Ramos (cell line): ENCODE results near the gene SENP3.
"Not testable (repeated sequence)": the region's sequence is repeated elsewhere in the genome, so short reads cannot be mapped to it uniquely, and the experiment has no call there.

Experiments used
- in situ Hi-C: fragments of 300-500 bp; cut with MboI; formaldehyde crosslinking; loops from one replicate; pipeline ENCODE4 v1.14.3; 2022; ENCODE audit warnings: low sequenced_read_pairs; ENCODE audit not compliant: unreplicated experiment

The SENP3 gene

DNA sequence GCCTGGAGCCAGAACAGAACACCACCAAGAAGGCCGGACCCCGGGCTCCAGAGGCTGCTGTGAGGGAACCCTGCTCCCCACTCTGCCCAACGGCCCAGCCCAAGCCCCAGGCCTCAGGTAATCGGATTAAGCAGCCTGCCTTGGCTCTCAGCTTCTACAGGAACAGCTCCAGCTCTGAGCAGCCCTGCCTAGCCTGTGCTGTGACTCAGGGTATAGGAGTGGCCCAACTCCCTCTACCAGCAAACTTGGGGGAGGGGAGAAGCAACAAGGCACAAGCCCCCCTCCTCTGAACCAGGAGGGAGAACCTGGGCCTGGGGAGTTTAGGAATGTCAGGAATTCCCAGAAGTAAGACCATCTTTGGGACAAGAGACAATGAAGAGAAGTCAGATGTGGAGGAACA is 29.0 kb downstream of the SENP3 start:
- in situ Hi-C loops: no loop called here

DNA sequence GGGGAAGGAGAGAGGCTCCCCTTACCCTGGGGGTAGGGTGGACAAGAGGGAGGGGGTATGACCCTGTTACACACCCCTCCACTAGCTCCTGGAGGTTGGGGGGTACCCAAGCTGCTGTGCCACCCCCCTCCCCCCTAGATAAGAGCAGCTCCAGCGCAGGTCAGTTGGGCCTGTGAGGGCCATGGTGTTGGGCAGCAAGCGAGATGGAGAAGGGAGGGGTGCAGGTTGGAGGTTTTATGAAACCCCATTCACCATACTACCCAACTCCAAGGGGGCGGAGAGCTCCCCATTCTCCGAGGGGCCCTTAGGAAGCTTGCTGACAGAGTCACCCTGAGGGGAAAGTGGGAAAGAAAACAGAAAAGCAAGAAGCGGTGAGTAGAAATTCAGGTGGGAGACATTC is 29.9 kb downstream of the SENP3 start:
- in situ Hi-C loops: no loop called here

DNA sequence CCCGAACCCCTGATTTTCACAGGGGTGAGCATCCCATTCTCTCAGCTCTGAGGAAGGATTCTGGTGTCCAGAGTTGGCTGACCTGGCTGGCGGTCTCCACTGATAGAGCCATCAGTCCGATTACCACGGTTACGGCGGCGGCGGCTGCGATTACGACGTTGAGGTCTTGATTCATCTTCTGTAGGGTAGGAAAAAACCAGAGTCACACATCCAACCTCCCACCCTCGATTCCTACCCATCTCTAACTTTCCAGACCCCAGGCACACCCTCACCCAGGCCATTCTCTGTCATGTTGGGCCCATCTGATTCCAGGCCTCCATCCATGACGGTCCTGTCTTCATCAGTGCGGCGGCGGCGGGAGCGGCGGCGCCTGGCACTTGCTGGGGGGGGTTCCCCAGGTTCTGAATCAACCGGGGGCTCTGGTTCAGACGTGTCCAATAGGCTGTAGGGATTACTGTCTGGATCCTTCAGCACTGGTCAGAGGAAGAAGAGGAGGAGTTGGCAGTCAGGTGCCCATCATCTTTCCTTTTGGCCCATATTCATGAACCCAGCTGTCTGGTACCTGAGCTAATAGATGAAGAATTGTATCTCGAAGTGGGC is 30.8 kb downstream of the SENP3 start:
- in situ Hi-C loops: no loop called here

DNA sequence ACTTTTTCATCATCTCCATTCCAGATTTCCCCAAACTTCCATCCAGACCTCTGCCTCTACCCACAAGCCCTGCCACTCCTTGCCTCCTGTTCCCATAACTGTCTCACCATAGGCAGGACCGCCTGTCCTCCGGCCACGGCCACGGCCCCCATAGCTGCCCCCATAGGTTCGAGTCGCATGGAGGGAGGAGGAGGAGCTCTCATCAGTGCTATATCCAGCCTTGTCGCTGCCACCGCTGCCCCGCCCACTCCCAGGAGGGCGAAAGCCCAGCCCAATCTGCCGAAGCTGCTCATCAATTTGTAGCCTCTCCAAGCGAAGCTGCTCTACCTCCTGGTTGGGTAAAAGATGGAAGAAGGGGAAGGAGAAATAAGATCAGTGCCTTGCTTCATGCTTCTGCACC is 31.6 kb downstream of the SENP3 start:
- in situ Hi-C loops: no loop called here

DNA sequence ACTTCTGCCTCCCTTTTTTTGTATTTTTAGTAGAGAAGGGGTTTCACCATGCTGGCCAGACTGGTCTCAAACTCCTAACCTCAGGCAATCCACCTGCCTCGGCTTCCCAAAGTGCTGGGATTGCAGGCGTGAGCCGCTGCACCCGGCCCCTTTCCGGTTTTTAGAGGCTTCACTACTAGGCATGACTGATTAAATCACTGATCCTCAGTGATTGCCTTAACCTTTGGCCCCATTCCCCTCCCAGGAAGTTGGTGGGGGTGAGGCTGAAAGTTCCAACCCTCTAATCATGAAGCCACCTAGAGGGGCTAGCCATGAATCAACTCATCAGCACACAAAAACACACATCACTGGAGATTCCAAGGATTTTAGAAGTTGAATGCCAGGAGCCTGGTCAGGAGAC is 35.8 kb downstream of the SENP3 start:
- in situ Hi-C loops: not testable (repeated sequence)

DNA sequence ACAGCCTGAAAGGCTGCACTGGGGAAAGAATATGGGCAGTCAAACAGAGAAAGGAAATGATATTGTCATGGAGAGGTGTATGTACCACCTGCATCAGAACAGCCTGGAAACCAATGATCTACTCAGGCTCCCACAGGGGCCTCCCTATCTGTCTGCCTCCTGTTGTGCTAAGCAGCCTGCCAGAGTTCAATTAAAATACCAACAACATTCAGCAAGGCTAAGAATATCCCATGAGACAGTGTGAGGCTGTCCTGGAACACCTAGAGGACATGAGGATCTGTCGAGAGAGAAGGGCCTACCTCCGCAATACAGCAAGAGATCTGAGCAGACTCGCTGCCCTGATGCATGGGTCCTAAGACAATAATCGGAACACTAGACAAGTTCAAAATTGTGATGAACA is 44.6 kb downstream of the SENP3 start:
- in situ Hi-C loops: no loop called here

DNA sequence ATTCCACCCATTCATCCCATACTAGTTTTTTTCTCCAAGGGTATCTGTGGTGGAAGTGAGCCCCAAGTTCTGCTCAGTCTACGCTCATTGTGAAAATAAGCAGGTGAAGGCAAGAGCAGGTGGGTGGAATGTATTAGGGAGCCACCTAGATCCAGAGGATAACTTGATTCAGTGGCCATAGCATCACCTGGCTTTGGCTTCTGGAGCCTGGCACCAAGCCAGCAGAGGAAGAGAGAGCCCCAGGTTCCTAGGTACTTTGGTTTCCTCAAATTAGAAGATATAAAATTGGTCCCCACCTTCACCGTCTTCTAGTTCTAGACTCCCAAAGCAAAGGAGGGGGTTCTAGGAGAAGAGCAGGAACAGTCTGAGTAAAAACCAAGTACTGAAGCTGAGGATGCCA is 48.9 kb downstream of the SENP3 start:
- in situ Hi-C loops: no loop called here

DNA sequence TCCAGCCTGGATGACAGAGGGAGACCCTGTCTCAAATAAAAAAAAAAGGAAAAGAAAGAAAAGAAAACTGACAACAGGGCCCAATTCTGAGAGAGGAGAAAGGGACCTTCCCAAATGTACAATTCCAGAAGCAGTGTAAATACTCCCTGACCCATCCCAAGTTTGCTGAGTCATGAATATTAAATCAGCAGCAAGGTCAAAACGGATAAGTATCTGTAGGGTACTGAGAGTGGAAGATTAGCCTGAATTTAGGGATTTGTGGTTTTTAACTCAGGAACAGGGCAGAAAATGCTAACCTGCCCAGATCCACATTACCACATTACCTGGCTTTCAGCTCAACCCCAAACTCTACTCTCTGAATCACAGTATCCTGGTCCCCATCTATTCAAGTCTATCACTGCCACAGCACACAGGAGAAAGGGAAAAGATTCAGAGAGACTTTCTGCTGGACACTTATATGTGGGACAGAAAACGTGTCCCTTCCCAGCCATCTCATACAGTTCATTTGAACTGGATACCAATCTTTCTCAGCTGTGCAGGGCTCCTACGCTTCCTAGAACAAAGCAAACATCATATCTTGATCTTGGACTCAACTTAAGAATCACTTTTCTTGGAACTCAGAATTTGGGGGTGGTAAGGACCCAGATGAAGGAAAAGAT is 50.0 kb downstream of the SENP3 start:
- in situ Hi-C loops: no loop called here

DNA sequence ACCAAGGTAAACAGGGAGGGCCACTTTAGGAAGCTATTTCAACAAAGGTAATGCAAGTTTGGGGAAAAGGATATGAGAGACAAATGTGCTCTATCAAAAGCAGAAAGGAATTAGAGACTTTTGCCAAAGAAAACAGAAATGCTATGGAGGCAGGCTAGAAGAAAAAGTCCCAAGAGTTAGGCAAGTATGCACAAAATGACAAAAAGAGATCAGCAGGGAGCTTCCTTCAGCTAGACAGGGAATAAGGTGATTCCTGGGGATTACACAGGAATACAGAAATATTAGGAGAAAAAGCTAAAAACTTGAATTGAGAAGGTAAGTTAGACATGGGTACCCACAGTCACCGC is 50.5 kb downstream of the SENP3 start:
- in situ Hi-C loops: no loop called here

DNA sequence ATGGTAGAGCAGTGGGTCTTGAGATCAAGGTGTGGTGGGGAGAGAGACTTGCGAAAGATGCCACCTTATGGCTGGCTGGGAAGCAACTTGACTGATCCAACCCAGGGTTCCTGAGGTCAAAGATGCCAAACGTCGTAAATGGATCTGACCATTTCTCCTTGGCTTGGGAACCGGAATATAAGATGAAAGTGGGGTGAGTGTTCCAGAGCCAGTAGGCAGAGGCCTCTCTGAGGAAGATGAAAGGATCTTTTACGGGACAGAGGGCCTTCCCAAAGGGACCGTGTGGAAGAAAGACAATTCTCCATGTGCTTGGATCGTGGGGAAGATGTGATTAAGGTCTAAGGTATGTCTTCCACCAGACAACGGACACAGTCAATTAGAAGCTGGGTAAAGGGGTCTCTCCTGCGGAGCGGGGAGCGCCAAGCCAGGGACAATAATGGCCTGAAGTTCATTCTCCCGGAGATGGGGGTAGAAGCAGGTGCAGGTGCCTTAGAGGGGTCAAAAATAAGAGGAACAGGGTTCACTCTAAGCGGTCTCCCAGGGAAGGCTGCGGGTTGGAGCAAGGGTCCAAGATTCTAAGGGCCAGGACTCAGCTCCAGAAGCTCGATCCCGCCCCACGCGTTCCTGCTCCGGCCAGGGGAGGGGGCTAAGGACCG is 52.2 kb downstream of the SENP3 start:
- in situ Hi-C loops: no loop called here

DNA sequence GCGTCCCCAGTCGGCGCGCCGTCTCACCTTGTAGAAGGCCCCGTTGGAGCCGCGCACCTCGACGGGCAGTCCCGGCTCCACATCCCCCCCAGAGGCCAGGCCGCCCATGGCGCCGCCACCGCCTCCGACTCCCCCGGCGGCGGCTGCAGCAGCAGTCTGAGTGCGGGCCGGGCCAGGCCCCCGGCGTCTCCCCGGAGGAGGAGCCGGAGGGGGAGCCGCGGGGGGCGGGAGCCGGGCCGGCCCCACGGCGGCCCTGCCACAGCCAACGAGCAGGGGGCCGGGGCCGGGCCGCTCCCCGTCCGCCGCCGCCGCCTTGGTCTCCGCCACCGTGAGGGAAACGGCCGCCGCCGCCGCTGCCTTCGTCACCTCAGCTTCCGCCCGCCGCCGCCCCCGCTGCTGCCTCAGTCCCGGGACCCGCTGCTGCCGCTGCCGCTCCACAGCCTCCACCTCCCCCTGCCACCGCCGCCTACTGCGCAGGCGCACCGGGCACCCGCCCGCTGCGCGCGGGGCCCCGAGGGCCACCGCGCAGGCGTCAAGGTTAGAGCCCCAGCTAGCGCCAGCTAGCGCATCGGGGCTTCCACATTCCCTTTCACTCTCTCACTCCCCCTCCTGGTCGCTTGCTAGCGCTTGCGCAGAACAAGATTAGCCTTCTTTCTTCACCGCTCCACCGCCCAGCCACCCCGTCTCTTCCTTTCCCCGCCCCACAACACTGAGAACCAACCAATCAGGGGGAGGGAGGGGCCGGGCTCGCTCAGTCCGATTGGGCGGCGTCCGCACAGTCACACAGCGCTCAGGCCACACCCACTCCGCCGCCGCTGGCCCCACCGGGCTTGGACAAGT is 52.9 kb downstream of the SENP3 start, which contains the start of gene FXR2:
TSS of gene FXR2 (minus strand) at position 473 of the 840 bp plus-strand sequence. CDS start at position 108, 365 bp downstream.
- in situ Hi-C loops: no loop called here

DNA sequence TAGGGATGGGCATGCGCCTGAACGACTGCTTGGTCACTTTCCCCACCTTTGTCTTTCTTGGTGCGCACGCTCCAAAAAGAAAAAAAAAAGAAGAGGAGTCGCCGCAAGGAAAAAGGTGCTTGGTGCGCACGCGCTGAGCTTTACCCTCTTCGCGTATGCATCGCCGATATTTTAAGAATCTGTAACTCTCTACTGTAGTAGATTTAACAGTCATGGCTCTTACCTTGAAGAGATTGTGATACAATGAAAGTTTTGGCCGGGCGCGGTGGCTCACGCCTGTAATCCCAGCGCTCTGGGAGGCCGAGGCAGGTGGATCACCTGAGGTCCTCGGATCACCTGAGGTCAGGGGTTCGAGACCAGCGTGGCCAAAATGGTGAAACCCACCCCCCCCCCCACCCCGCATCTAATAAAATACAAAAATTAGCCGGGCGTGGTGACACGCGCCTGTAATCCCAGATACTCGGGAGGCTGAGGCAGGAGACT is 53.6 kb downstream of the SENP3 start:
- in situ Hi-C loops: no loop called here

DNA sequence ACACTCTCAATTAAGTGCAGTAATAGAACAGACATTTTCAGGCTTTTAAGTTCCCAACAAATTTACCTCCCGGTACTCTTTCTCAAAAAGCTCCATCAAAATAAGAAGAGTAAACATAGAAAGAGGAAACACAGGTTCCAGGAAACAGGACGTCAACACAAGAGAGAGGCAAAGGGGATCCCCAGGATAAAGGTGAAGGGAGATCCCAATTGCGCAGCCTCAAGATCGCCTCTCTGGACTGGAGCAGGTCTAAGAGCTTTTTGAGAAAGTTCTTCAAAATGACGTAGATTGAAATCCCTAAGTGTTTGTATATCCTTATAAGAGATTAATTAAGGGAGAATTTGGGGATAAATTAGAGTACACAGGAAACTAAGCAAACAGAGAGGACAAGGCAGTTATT is 56.9 kb downstream of the SENP3 start:
- in situ Hi-C loops: no loop called here

DNA sequence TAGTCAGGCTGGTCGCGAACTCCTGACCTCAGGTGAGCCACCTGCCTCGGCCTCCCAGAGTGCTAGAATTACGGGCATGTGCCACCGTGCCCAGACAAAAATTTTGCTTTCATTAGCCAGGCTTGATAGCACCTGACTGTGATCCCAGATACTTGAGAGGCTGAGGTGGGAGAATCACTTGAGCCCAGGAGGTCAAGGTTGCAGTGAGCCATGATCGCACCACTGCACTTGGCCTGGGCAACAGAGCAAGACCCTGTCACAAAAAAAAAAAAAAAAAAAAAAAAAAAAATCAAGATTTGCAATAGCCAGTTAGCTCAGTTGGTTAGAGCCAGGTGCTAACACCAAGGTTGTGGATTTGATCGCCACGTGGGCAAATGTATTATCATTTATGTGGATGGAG is 59.1 kb downstream of the SENP3 start:
- in situ Hi-C loops: no loop called here
